Activated CD4-positive, alpha-beta memory T cell treated with anti-CD3 and anti-CD28 coated beads, Interleukin-2, amount 10 ng/mL, durations not matched to agents 7 days and 5 days (primary cell): ENCODE data around the gene MUC3A. TPM values are rescaled to one million over a fixed set of nuclear protein-coding genes. Genes with fewer than 3 reads are reported as not detected.
"Not testable (repeated sequence)": the region's sequence is repeated elsewhere in the genome, so short reads cannot be mapped to it uniquely, and the experiment has no call there.

ENCODE experiments used
- CTCF ChIA-PET: fragments of 350-600 bp; sonication (Branson Sonifier 250); formaldehyde crosslinking; loops from one replicate; lab custom pipeline; 2021; ENCODE audit warnings: antibody characterized with exemption, inconsistent platforms; lab: Charles Lee
- POLR2A ChIA-PET: fragments of 350-600 bp; sonication (Branson Sonifier 250); formaldehyde crosslinking; loops from one replicate; lab custom pipeline; 2021; ENCODE audit warnings: antibody characterized with exemption; lab: Charles Lee
- DNase-seq: peaks from one replicate; pipeline ENCODE4 v3.0.0-alpha.2; 2020
- H3K27ac Mint-ChIP-seq: one replicate; pipeline ENCODE4 v1.8.0; 2021; ENCODE audit warnings: mild to moderate bottlenecking, mixed read lengths
- H3K27me3 Mint-ChIP-seq: one replicate; pipeline ENCODE4 v1.8.0; 2021; ENCODE audit warnings: mixed read lengths
- H3K36me3 Mint-ChIP-seq: one replicate; pipeline ENCODE4 v1.8.0; 2021; ENCODE audit warnings: low read depth, mixed read lengths
- H3K4me1 Mint-ChIP-seq: one replicate; pipeline ENCODE4 v1.8.0; 2021; ENCODE audit warnings: mixed read lengths
- H3K4me3 Mint-ChIP-seq: one replicate; pipeline ENCODE4 v1.8.0; 2021; ENCODE audit warnings: mild to moderate bottlenecking, mixed read lengths
- H3K9me3 Mint-ChIP-seq: one replicate; pipeline ENCODE4 v1.8.0; 2021; ENCODE audit warnings: mixed read lengths
- total RNA-seq, 2 experiments: library from RNA; stranded (reverse); gene quantifications; one replicate each; pipeline ENCODE4 v1.2.3, GENCODE V29; 2021

Gene MUC3A, protein sequence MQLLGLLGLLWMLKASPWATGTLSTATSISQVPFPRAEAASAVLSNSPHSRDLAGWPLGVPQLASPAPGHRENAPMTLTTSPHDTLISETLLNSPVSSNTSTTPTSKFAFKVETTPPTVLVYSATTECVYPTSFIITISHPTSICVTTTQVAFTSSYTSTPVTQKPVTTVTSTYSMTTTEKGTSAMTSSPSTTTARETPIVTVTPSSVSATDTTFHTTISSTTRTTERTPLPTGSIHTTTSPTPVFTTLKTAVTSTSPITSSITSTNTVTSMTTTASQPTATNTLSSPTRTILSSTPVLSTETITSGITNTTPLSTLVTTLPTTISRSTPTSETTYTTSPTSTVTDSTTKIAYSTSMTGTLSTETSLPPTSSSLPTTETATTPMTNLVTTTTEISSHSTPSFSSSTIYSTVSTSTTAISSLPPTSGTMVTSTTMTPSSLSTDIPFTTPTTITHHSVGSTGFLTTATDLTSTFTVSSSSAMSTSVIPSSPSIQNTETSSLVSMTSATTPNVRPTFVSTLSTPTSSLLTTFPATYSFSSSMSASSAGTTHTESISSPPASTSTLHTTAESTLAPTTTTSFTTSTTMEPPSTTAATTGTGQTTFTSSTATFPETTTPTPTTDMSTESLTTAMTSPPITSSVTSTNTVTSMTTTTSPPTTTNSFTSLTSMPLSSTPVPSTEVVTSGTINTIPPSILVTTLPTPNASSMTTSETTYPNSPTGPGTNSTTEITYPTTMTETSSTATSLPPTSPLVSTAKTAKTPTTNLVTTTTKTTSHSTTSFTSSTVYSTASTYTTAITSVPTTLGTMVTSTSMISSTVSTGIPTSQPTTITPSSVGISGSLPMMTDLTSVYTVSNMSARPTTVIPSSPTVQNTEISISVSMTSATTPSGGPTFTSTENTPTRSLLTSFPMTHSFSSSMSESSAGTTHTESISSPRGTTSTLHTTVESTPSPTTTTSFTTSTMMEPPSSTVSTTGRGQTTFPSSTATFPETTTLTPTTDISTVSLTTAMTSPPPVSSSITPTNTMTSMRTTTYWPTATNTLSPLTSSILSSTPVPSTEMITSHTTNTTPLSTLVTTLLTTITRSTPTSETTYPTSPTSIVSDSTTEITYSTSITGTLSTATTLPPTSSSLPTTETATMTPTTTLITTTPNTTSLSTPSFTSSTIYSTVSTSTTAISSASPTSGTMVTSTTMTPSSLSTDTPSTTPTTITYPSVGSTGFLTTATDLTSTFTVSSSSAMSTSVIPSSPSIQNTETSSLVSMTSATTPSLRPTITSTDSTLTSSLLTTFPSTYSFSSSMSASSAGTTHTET (N-terminal part only)
- total RNA-seq = under 1 TPM in 1 of 2 experiments, not detected in 1; 0.20 TPM

DNA sequence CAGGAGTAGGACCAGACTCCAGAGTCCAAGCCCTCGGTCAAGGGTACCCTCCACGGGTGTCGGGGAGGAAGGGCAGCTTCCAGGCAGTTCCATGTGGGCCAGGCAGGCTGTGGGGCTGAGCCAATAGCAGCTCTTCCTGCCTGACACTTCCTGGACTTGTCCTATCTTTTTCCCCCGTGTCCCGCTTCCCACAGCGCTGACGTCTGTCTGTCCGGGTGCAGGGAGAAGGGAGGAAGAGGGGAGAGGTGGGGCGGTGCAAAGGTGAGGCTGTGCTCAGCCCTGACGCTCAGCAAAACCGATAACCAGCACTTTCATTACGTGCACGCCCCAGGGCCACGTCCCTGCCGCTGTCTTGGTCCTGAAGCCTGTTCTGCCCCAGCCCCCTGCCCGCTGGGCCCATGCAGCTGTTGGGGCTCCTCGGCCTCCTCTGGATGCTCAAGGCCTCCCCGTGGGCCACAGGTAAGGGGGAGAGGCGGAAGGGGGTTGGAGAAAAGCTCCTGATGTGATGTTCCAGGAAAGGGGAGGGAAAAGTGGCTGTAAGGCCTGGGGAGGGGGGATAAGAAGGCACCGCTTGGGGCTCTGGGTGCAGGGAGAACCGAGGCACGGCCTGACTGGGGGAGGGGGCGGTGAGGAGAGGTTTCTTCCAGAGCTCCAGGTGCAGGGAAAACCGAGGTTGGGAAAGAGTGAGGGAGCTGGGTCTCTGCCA is at the start of gene MUC3A:
MUC3A (plus strand) TSS at position 308 of the 706 bp plus-strand sequence; CDS start at position 399, 91 bp downstream.
- CTCF ChIA-PET = no interaction called here
- DNase-seq = no peak
- Mint-ChIP-seq H3K4me1 (peaks cover 1% of the 10 kb centered on the region), H3K4me3 (no peak within 1 kb of the TSS), H3K36me3 (no peaks in the 10 kb centered on the region), H3K9me3 (no peaks in the 10 kb centered on the region), H3K27ac (no peak within 1 kb of the TSS), H3K27me3 (peaks cover 12% of the 10 kb centered on the region)
- POLR2A ChIA-PET = interaction anchor here (1.0 kb wide), 1 partner anchor 8 kb away, joined by 3 read pairs; no protein-coding TSS in a partner anchor

DNA sequence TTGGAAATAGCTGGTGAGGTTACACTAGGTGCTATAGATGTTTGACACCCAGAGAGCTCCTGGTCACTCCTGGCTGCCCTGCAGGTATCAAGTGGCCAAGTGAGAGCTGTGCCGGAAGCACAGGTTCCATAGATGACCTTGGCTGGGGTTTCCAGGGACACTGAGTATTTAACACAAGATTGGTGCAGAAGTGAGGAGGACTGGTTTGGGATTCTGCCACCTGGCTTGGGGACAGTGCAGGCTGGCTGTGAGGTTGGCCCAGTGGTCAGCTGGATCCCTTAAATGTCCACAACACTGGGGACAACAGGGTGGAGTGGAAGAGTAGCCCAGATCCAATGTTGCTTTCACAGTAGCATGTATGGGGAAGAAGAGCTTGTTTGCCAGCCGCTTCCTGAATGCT is 48.4 kb upstream of the MUC3A start:
- Mint-ChIP-seq H3K36me3 (no peaks in the 10 kb centered on the region), H3K4me3 (no peak overlapping the region), H3K27ac (no peak overlapping the region), H3K27me3 (peaks cover 28% of the 10 kb centered on the region), H3K4me1 (peaks cover 15% of the 10 kb centered on the region), H3K9me3 (no peaks in the 10 kb centered on the region)
- no peak for DNase-seq
- ChIA-PET CTCF (interaction anchor here (2.0 to 5.2 kb wide), 2 partner anchors 158 to 176 kb away, joined by 6 to 23 read pairs; no protein-coding TSS in a partner anchor), POLR2A (no interaction called here)

DNA sequence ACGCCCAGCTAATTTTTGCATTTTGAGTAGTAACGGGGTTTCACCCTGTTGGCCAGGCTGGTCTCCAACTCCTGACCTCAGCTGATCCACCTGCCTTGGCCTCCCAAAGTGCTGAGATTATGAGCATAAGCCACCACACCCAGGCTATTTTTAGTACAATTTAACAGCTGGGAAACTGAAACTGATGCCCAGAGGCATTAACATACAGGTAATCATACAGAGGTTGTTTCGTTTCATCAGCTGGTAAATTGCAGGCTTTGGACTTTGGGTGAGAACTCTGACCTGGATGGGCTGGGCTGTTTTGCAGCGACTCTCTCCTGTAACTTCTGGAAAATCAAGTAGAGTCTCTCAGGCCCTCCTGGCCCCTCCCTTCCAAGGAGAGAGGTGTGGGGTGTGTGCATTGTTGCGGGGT is 47.4 kb upstream of the MUC3A start:
- DNase-seq = no peak
- Mint-ChIP-seq H3K4me3 (no peak overlapping the region), H3K4me1 (peaks cover 10% of the 10 kb centered on the region), H3K27me3 (peaks cover 22% of the 10 kb centered on the region), H3K36me3 (no peaks in the 10 kb centered on the region), H3K9me3 (no peaks in the 10 kb centered on the region), H3K27ac (no peak overlapping the region)
- ChIA-PET POLR2A (interaction anchor here (0.9 kb wide), 1 partner anchor 40 kb away, joined by 3 read pairs; no protein-coding TSS in a partner anchor), CTCF (interaction anchor here (0.6 to 5.2 kb wide), 5 partner anchors 10 to 220 kb away, joined by 3 to 23 read pairs (median 4); no protein-coding TSS in a partner anchor)

DNA sequence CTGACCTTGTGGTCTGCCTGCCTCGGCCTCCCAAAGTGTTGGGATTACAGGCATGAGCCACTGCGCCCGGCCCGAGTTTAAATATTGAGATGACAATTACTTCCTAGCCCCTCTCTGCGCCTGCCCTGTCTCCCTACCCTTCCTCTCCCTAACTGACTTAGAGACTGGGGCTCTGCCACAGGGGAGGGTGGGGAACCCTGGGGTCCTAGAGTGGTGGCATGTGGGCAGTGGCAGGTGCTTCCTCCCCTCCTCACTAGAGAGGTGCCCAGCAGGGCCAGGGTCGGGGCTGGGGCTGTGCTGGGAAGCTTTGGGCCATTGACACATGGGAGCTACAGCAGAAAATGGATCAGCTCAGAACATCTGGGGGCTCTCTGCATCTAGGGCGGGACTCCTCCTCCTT is 46.7 kb upstream of the MUC3A start:
- Mint-ChIP-seq H3K27me3 (peaks cover 17% of the 10 kb centered on the region), H3K36me3 (no peaks in the 10 kb centered on the region), H3K27ac (no peak overlapping the region), H3K4me3 (no peak overlapping the region), H3K4me1 (peaks cover 8% of the 10 kb centered on the region), H3K9me3 (no peaks in the 10 kb centered on the region)
- ChIA-PET CTCF (interaction anchor here (5.2 kb wide), 1 partner anchor 156 kb away, joined by 23 read pairs; no protein-coding TSS in a partner anchor), POLR2A (no interaction called here)
- no peak for DNase-seq

DNA sequence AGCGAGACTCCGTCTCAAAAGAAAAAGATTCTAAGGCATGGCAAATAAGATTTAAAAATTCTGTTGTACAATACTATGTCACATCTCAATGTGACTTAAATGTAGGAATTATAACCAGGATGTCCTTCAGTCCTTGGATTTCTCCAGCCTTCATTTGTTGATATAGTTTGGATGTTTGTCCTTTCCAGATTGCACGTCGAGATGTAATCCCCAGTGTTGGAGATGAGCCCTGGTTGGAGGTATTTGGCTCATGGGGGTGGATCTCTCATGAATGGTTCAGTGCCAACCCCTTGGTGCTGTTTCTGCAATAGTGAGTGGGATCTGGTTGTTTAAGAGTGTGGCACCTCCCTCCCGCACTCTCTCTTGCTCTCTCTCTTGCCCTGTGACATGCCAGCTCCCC is 40.8 kb upstream of the MUC3A start:
- Mint-ChIP-seq H3K36me3 (no peaks in the 10 kb centered on the region), H3K4me3 (no peak overlapping the region), H3K27me3 (peaks cover 8% of the 10 kb centered on the region), H3K27ac (no peak overlapping the region), H3K9me3 (no peaks in the 10 kb centered on the region), H3K4me1 (no peaks in the 10 kb centered on the region)
- no peak for DNase-seq
- CTCF ChIA-PET = no interaction called here
- POLR2A ChIA-PET = no interaction called here

DNA sequence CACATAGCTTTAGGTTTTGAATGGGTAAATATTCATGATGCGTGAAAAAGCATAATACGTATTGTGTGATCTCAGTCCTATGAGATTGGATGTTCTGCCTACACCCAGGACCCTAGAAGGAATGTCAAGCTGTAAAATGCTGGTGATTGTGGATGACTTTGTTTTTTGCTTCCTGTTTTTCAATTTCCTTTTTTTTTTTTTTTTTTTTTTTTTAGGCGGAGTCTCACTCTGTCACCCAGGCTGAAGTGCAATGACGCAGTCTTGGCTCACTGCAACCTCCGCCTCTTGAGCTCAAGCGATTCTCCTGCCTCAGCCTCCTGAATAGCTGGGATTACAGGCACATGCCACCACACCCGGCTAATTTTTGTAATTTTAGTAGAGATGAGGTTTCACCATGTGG is 38.9 kb upstream of the MUC3A start:
- H3K27ac Mint-ChIP-seq, DNase-seq, POLR2A ChIA-PET, H3K36me3 Mint-ChIP-seq, H3K27me3 Mint-ChIP-seq, H3K9me3 Mint-ChIP-seq, H3K4me3 Mint-ChIP-seq, H3K4me1 Mint-ChIP-seq: not testable (repeated sequence)
- CTCF ChIA-PET = interaction anchor here (0.6 to 1.0 kb wide), 2 partner anchors 40 to 58 kb away, joined by 4 read pairs; partner anchors contain the start of gene SLC12A9

DNA sequence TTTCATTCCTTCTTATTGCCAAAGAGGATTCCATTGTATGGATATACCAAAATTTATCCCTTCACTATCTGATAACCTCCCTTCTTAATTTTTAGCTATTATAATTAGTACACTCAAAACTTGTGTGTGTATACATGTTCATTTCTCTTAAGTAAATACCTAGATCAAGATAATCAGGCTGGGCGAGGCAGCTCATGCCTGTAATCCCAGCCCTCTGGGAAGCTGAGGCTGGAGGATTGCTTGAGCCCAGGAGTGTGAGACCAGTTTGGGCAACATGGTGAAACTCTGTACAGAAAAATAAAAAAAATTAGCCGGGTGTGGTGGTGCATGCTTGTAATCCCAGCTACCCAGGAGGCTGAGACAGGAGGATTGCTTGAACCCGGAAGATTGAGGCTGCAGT is 37.9 kb upstream of the MUC3A start:
- Mint-ChIP-seq H3K27ac (no peak overlapping the region), H3K4me3 (no peak overlapping the region), H3K27me3 (peaks cover 9% of the 10 kb centered on the region), H3K4me1 (no peaks in the 10 kb centered on the region), H3K9me3 (no peaks in the 10 kb centered on the region), H3K36me3 (no peaks in the 10 kb centered on the region)
- POLR2A ChIA-PET = no interaction called here
- no peak for DNase-seq
- CTCF ChIA-PET = interaction anchor here (0.7 kb wide), 1 partner anchor 46 kb away, joined by 6 read pairs; no protein-coding TSS in a partner anchor

DNA sequence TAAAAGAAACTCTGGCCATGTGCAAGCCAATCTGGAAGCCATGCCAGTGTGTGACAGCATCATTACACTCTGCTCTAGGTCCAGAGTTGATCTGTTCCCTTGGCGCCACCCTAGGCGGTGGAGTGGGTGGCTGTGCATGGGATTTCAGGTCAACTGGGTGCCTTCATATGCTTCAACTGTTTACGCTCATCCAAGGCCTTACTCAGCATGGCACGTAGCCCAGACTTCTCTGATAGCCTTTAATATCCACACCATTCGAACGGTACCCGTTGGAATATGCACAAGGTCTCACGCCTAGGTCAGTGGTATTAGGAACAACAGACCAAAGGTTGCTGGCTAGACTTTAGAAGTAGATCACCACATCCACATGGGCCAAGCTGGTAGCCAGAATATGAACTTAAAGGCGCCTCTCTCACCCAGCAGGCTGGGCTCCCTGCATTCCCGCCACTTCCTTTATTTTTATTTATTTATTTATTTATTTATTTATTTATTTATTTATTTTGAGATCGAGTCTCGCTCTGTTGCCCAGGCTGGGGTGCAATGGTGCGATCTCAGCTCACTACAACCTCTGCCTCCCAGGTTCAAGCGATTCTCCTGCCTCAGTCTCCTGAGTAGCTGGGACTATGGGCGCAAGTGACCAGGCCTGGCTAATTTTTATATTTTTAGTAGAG is 35.0 kb upstream of the MUC3A start:
- CTCF ChIA-PET = no interaction called here
- no peaks in the 10 kb centered on the region for H3K36me3 Mint-ChIP-seq
- no peak overlapping the region for H3K27ac Mint-ChIP-seq
- no peaks in the 10 kb centered on the region for H3K9me3 Mint-ChIP-seq
- no peaks in the 10 kb centered on the region for H3K4me1 Mint-ChIP-seq
- no peak overlapping the region for H3K4me3 Mint-ChIP-seq
- DNase-seq = no peak
- POLR2A ChIA-PET = no interaction called here
- H3K27me3 Mint-ChIP-seq = peaks cover 10% of the 10 kb centered on the region

DNA sequence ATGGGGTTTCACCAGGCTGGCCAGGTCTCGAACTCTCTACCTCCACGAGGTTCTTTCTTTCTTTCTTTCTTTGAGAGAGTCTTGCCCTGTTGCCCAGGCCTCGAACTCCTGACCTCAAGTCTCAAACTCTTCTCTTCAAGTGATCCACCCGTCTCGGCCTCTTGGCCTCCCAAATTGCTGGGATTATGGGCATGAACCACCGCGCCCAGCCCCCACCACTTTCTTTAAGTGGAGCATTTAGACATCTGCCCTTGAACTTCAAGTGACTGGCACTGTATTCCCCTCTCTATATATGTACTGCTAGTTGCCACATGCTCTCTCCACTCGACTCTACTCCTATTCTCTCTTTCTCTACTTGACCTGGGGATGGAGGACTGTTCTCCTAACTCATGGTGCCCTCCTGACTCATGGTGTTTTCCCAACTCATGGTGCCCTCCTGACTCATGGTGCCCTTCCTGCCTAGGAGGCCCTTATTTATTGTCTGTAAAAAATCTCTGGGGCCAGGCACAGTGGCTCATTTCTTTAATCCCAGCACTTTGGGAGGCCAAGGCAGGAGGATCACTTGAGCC is 34.4 kb upstream of the MUC3A start:
- no peak overlapping the region for H3K27ac Mint-ChIP-seq
- H3K4me1 Mint-ChIP-seq = no peaks in the 10 kb centered on the region
- ChIA-PET CTCF (no interaction called here), POLR2A (no interaction called here)
- H3K36me3 Mint-ChIP-seq = no peaks in the 10 kb centered on the region
- H3K4me3 Mint-ChIP-seq = no peak overlapping the region
- no peaks in the 10 kb centered on the region for H3K9me3 Mint-ChIP-seq
- H3K27me3 Mint-ChIP-seq = peaks cover 10% of the 10 kb centered on the region
- no peak for DNase-seq

DNA sequence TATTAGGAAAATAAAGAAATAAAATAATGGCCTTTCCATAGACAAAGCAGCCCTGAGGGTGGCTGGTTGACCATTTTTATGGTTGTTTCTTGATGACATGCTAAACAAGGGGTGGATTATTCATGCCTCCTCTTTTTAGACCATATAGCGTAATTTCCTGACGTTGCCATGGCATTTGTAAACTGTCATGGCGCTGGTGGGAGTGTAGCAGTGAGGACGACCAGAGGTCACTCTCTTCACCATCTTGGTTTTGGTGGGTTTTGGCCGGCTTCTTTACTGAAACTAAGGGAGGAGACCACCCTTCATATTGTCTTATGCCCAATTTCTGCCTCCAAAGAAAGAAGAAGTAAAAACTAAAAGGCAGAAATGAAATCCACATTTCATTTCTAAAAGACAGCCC is 30.0 kb upstream of the MUC3A start:
- H3K4me1 Mint-ChIP-seq, CTCF ChIA-PET, DNase-seq, H3K4me3 Mint-ChIP-seq, H3K27ac Mint-ChIP-seq, H3K9me3 Mint-ChIP-seq, H3K36me3 Mint-ChIP-seq, POLR2A ChIA-PET: not testable (repeated sequence)
- peaks cover 35% of the 10 kb centered on the region for H3K27me3 Mint-ChIP-seq

DNA sequence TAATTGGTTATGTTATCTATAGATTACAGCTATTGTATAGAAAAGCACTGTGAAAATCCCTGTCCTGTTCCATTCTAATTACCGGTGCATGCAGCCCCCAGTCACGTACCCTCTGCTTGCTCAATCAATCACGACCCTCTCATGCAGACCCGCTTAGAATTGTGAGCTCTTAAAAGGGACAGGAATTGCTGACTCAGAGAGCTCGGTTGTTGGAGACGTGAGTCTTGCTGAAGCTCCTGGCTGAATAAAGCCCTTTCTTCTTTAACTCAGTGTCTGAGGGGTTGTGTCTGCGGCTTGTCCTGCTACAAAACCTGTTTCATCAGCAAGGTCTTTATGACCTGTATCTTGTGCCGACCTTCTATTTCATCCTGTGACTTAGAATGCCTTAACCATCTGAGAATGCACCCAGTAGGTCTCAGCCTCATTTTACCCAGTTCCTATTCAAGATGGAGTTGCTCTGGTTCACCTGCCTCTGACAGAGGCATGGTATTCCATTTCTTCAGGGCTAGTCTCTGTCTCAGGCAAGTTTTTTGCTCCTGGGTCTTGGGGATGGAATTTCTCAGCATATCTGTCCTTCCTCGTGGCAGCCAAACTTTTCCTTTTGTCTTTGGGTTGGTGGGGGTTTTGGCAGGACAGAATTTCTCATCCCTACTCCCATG is 29.4 kb upstream of the MUC3A start:
- H3K4me1 Mint-ChIP-seq, H3K36me3 Mint-ChIP-seq, H3K27ac Mint-ChIP-seq, H3K9me3 Mint-ChIP-seq, H3K4me3 Mint-ChIP-seq, POLR2A ChIA-PET, DNase-seq, CTCF ChIA-PET: not testable (repeated sequence)
- peaks cover 35% of the 10 kb centered on the region for H3K27me3 Mint-ChIP-seq
